Keratinocyte (primary cell): ENCODE results near the gene TMA7. TPM values are rescaled to one million over a fixed set of nuclear protein-coding genes. Genes with fewer than 3 reads are reported as not detected.

Experiments used
- DNase-seq: peaks from one replicate; pipeline ENCODE4 v3.0.0-alpha.2; 2011; ENCODE audit warnings: low read depth, missing footprints, low spot score
- FAIRE-seq: peaks from 2 replicates; lab custom pipeline; 2011; peaks lifted over from hg19 to GRCh38; lab: Jason Lieb, UNC
- H2AFZ ChIP-seq: 2 replicates; pipeline ENCODE4 v1.6.0; 2012; ENCODE audit warnings: low read length, control low read depth, inconsistent platforms; ENCODE audit not compliant: control insufficient read depth
- H3K27ac ChIP-seq: 2 replicates; pipeline ENCODE4 v1.5.1; 2011; ENCODE audit warnings: low read length; ENCODE audit not compliant: control insufficient read depth, insufficient read depth
- H3K27me3 ChIP-seq: 3 replicates; pipeline ENCODE4 v1.6.0; 2011; ENCODE audit warnings: low read length; ENCODE audit not compliant: control insufficient read depth, insufficient read depth; ENCODE audit errors: extremely low read depth
- H3K36me3 ChIP-seq, 2 experiments: 2 replicates in 1 of 2; 3 replicates in 1 of 2; pipeline ENCODE4 v1.5.1; 2011; ENCODE audit warnings: low read length in 2 of 2, mild to moderate bottlenecking in 1 of 2; ENCODE audit not compliant: control insufficient read depth in 2 of 2, insufficient read depth in 2 of 2; ENCODE audit errors: extremely low read depth in 1 of 2
- H3K4me1 ChIP-seq: 3 replicates; pipeline ENCODE4 v1.5.1; 2011; ENCODE audit warnings: low read length; ENCODE audit not compliant: control insufficient read depth, insufficient read depth; ENCODE audit errors: extremely low read depth
- H3K4me2 ChIP-seq: 3 replicates; pipeline ENCODE4 v1.6.0; 2011; ENCODE audit warnings: low read depth, low read length; ENCODE audit not compliant: control insufficient read depth, insufficient read depth; ENCODE audit errors: extremely low read depth
- H3K4me3 ChIP-seq, 3 experiments: fragments of 200-600 bp in 1 of 3; sonication (generic) in 1 of 3; 2 replicates in 2 of 3; 3 replicates in 1 of 3; pipeline ENCODE4 v1.5.1; 2011 to 2016; ENCODE audit warnings: low read length in 3 of 3, mild to moderate bottlenecking in 3 of 3, control low read depth in 2 of 3, inconsistent platforms in 1 of 3, low read depth in 1 of 3, mixed read lengths in 1 of 3, mixed run types in 1 of 3, moderate library complexity in 1 of 3; ENCODE audit not compliant: control insufficient read depth in 2 of 3, insufficient read depth in 2 of 3; ENCODE audit errors: extremely low read depth in 1 of 3
- H3K79me2 ChIP-seq: 2 replicates; pipeline ENCODE4 v1.6.0; 2012; ENCODE audit warnings: low read length; ENCODE audit not compliant: control insufficient read depth, insufficient read depth
- H3K9ac ChIP-seq: 3 replicates; pipeline ENCODE4 v1.6.0; 2011; ENCODE audit warnings: low read length; ENCODE audit not compliant: control insufficient read depth, insufficient read depth; ENCODE audit errors: extremely low read depth
- H3K9me1 ChIP-seq: 3 replicates; pipeline ENCODE4 v1.6.0; 2011; ENCODE audit warnings: low read length; ENCODE audit not compliant: control insufficient read depth, insufficient read depth; ENCODE audit errors: extremely low read depth
- H3K9me3 ChIP-seq: 2 replicates; pipeline ENCODE4 v1.5.1; 2012; ENCODE audit warnings: low read depth, low read length; ENCODE audit not compliant: control insufficient read depth
- H4K20me1 ChIP-seq: 3 replicates; pipeline ENCODE4 v1.6.0; 2011; ENCODE audit warnings: low read length; ENCODE audit not compliant: control insufficient read depth, insufficient read depth; ENCODE audit errors: extremely low read depth
- EZH2 ChIP-seq: IDR thresholded peaks from one replicate; pipeline ENCODE4 v1.6.1; 2012; ENCODE audit warnings: inconsistent platforms, mild to moderate bottlenecking, low read length, moderate library complexity
- dilution Hi-C: fragments of 300-500 bp; cut with MboI; formaldehyde crosslinking; loops from one replicate; pipeline ENCODE4 v1.7.0; 2020; ENCODE audit warnings: low sequenced_read_pairs; ENCODE audit not compliant: extremely low pct_ligation_motif_present
- polyA plus RNA-seq, 5 experiments: library from polyadenylated mRNA; depleted of rRNA in 3 of 5; stranded (reverse) in 3 of 5; stranded (forward) in 1 of 5; unstranded in 1 of 5; fragments of >200 nt; gene quantifications; 1 replicate in 1 of 5; 2 replicates in 3 of 5; 3 replicates in 1 of 5; pipeline versions ENCODE4 v1.2.1 to v1.2.3, GENCODE V29; 2011 to 2012; ENCODE audit warnings: missing spikeins in 2 of 5, low read depth in 1 of 5, low replicate concordance in 1 of 5
- TF ChIP-seq, protein P1 (sequence below), 3 experiments: IDR thresholded peaks in 1 of 3; conservative IDR thresholded peaks in 1 of 3; optimal IDR thresholded peaks in 1 of 3; 2 replicates in 2 of 3; 3 replicates in 1 of 3; pipeline versions ENCODE3 to v1.5.1; 2011; ENCODE audit warnings: low read length in 3 of 3, mild to moderate bottlenecking in 3 of 3, moderate library complexity in 2 of 3, control low read depth in 1 of 3, inconsistent platforms in 1 of 3; ENCODE audit not compliant: insufficient read depth in 2 of 3; ENCODE audit errors: extremely low read depth in 1 of 3

TMA7 gene
- polyA plus RNA-seq, 1 donor (not counting 4 experiments of a cell fraction or from before 2014, with no cell fraction given) = 418 TPM

DNA sequence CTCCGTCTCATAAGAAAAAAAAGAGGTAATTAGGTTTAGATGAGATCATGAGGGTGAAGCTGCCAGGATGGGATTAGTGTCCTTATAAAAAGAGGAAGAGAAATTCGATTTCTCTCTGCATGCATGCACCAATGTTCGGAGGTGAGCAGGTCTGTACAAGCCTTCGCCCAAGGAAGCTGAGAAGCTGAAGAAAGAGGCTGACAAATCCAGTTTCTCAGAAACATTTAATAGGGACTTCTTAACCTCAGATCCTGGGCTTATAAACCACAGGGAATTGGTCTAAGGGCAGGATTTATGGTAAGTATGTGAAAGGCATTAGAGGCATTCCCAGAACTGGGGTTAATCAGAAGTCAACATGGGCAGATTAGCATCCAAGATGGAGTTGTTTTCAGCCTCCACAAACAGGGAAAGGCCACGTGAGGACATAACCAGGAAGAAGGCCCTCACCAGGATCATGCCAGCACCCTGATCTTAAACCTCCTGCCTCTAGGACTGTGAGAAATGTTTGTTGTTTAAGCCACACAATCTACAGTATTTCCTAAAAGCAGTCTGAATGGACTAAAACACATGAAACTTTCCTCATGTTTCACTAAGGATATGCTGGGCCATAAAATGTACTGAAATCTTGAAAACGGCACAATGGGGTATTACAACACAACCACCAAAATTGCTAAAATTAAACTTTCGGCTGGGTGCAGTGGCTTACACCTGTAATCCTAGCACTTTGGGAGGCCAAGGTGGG lies 52.6 kb downstream of the TMA7 start:
- peak overlapping the region; percentile 72 for H3K9ac ChIP-seq
- no peaks in the 10 kb centered on the region for H3K36me3 ChIP-seq
- FAIRE-seq (no peak), DNase-seq (peak; percentile 61)
- peak overlapping the region; percentile 79 for H3K4me2 ChIP-seq
- H3K27ac ChIP-seq = peak overlapping the region; percentile 96
- no peaks in the 10 kb centered on the region for H3K79me2 ChIP-seq
- peak overlapping the region; percentile 80 for H2AFZ ChIP-seq
- H3K4me3 ChIP-seq = peak overlapping the region in 1 of 3 experiments; percentile 59
- H3K9me1 ChIP-seq = no peaks in the 10 kb centered on the region
- no peaks in the 10 kb centered on the region for H3K9me3 ChIP-seq
- no peaks in the 10 kb centered on the region for H3K27me3 ChIP-seq
- no peaks in the 10 kb centered on the region for H4K20me1 ChIP-seq
- TF ChIP-seq, protein P1, sequence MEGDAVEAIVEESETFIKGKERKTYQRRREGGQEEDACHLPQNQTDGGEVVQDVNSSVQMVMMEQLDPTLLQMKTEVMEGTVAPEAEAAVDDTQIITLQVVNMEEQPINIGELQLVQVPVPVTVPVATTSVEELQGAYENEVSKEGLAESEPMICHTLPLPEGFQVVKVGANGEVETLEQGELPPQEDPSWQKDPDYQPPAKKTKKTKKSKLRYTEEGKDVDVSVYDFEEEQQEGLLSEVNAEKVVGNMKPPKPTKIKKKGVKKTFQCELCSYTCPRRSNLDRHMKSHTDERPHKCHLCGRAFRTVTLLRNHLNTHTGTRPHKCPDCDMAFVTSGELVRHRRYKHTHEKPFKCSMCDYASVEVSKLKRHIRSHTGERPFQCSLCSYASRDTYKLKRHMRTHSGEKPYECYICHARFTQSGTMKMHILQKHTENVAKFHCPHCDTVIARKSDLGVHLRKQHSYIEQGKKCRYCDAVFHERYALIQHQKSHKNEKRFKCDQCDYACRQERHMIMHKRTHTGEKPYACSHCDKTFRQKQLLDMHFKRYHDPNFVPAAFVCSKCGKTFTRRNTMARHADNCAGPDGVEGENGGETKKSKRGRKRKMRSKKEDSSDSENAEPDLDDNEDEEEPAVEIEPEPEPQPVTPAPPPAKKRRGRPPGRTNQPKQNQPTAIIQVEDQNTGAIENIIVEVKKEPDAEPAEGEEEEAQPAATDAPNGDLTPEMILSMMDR (optimal IDR thresholded peaks at IDR 0.05 in 1 of 3, IDR thresholded peaks at IDR 0.05 in 1 of 3, conservative IDR thresholded peaks at IDR 0.05 in 1 of 3; ENCODE audit: extremely low read depth in 1 of 3, insufficient read depth in 2 of 3, low read length in 3 of 3) = no peak
- TF ChIP-seq EZH2 = no peak
- H3K4me1 ChIP-seq = peaks cover 10% of the 10 kb centered on the region
- dilution Hi-C loops = no loop called here

DNA sequence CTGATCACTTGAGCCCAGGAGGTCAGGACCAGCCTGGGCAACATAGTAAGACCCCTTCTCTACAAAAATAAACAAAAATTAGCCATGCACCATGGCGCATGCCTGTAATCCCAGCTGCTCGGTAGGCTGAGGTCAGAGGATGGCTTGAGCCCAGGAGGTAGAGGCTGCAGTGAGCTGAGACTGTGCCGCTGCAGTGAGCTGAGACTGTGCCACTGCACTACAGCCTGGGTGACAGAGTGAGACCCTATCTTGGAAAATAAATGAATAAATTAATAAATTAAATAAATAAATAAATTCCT lies 53.1 kb downstream of the TMA7 start:
- DNase-seq (no peak), FAIRE-seq (no peak)
- no peaks in the 10 kb centered on the region for H4K20me1 ChIP-seq
- no peak overlapping the region for H3K4me2 ChIP-seq
- H3K9me1 ChIP-seq = no peaks in the 10 kb centered on the region
- peak overlapping the region; percentile 72 for H3K9ac ChIP-seq
- no peaks in the 10 kb centered on the region for H3K27me3 ChIP-seq
- no peaks in the 10 kb centered on the region for H3K36me3 ChIP-seq
- peak overlapping the region; percentile 96 for H3K27ac ChIP-seq
- dilution Hi-C loops = no loop called here
- no peak overlapping the region for H2AFZ ChIP-seq
- no peaks in the 10 kb centered on the region for H3K9me3 ChIP-seq
- H3K4me3 ChIP-seq = no peak overlapping the region
- no peak for TF ChIP-seq EZH2
- TF ChIP-seq, protein P1 (optimal IDR thresholded peaks at IDR 0.05 in 1 of 3, IDR thresholded peaks at IDR 0.05 in 1 of 3, conservative IDR thresholded peaks at IDR 0.05 in 1 of 3; ENCODE audit: extremely low read depth in 1 of 3, insufficient read depth in 2 of 3, low read length in 3 of 3) = no peak
- no peaks in the 10 kb centered on the region for H3K79me2 ChIP-seq
- peaks cover 10% of the 10 kb centered on the region for H3K4me1 ChIP-seq

Other genes with a start within 250 kb of the TMA7 start
- 0.37 to 0.95 TPM (median 0.66 TPM) in 3 replicates for gene CAMP, start 216.8 kb upstream of the TMA7 start, polyA plus RNA-seq
- 9.1 to 12.2 TPM (median 9.6 TPM) in 3 replicates for gene ZNF589, start 199.2 kb upstream of the TMA7 start, polyA plus RNA-seq
- 22.1 to 38.0 TPM (median 22.4 TPM) in 3 replicates for gene NME6, start 138.9 kb upstream of the TMA7 start, polyA plus RNA-seq
- not detected in 3 replicates for gene SPINK8, start 106.6 kb upstream of the TMA7 start, polyA plus RNA-seq
- not detected in 3 replicates for gene FBXW12, start 68.0 kb upstream of the TMA7 start, polyA plus RNA-seq
- gene PLXNB1, start 10.2 kb upstream of the TMA7 start, polyA plus RNA-seq = 67.5 to 124 TPM (median 83.0 TPM) in 3 replicates
- gene CCDC51, start 138 bp upstream of the TMA7 start, polyA plus RNA-seq = 27.9 to 28.8 TPM (median 28.4 TPM) in 3 replicates
- 8.6 to 9.7 TPM (median 9.1 TPM) in 3 replicates for gene ATRIP, start 6.5 kb downstream of the TMA7 start, polyA plus RNA-seq
- 94.4 to 159 TPM (median 95.5 TPM) in 3 replicates for gene SHISA5, start 63.9 kb downstream of the TMA7 start, polyA plus RNA-seq
- gene PFKFB4, start 116.5 kb downstream of the TMA7 start, polyA plus RNA-seq = 15.1 to 22.0 TPM (median 16.2 TPM) in 3 replicates
- gene UCN2, start 123.5 kb downstream of the TMA7 start, polyA plus RNA-seq = 5.7 to 10.0 TPM (median 6.3 TPM) in 3 replicates
- gene COL7A1, start 155.1 kb downstream of the TMA7 start, polyA plus RNA-seq = 59.4 to 91.3 TPM (median 74.4 TPM) in 3 replicates
- 417 to 473 TPM (median 440 TPM) in 3 replicates for gene UQCRC1, start 169.4 kb downstream of the TMA7 start, polyA plus RNA-seq
- not detected in 3 replicates for gene TMEM89, start 181.5 kb downstream of the TMA7 start, polyA plus RNA-seq
- gene SLC26A6, start 195.2 kb downstream of the TMA7 start, polyA plus RNA-seq = 24.9 to 35.7 TPM (median 34.5 TPM) in 3 replicates
- gene CELSR3, start 222.6 kb downstream of the TMA7 start, polyA plus RNA-seq = 0.25 to 0.53 TPM (median 0.31 TPM) in 3 replicates
- 9.8 to 15.8 TPM (median 10.5 TPM) in 3 replicates for gene NCKIPSD, start 245.7 kb downstream of the TMA7 start, polyA plus RNA-seq